ENCODE measurements around the gene ERICH6.

ERICH6 gene

DNA sequence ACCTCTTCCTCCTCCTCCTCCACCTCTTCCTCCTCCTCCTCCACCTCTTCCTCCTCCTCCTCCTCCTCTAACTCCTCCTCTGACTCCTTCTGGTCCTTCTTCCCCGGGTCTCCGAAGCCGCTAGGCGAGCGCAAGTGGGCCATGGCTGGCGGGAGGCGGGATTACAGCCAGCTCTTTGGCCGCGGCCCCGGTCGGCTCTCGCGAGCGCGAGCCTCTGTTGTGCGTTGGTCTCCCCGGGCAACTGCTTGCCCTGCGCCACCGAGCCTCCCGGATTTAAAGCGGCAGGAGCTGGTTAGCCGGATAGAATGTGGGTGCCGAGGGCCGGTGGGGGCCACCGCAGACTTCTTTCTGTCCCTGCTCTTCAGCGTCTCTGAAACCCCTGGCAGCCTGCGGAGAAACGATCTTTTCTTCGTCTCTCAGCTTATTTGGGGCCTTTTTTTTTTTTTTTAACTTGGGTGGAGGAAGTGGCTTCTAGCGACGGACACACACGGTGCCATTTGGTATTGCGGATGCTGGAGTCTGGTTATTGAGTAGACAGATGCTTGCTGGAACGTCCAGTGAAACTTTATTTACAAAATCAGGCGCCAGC, at the start of gene ERICH6:
Gene ERICH6 (minus strand): TSS at position 165 of the 589 bp plus-strand sequence. CDS start 22 bp downstream, at position 143.
- Mint-ChIP-seq H3K4me3 (peak within 1 kb of the TSS; percentile 88), H3K27me3 (no peaks in the 10 kb centered on the region), H3K9me3 (no peaks in the 10 kb centered on the region), H3K27ac (peak within 1 kb of the TSS; percentile 94), H3K36me3 (ENCODE audit: low read depth) (peaks cover 23% of the 10 kb centered on the region), H3K4me1 (ENCODE audit: low read depth) (peaks cover 33% of the 10 kb centered on the region)
- peak; percentile 87 for DNase-seq

DNA sequence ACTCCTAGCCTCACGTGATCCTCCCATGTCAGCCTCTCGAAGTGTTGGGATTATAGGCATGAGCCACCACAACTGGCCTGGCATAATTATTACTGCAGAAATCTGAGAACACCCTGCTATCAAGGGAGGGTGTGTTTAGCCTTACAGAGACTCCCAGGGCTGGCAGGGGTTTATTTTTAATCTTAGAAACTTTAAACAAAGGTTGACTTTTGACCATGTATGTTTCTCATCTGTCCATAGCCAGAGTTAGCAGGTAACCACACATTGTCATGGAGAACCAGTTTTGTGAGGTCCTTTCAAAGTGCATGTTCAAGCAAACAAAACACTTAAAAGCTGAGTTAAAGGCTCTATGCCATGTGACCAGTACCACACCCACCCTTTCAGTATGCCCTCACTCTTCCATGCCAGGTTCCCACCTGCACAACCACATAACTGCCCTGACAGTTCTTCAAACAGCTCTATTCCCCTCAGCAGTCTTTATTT, 48.1 kb upstream of the ERICH6 start:
- H3K9me3 Mint-ChIP-seq: no peaks in the 10 kb centered on the region
- DNase-seq: no peak
- no peak overlapping the region for H3K4me3 Mint-ChIP-seq
- peaks cover 92% of the 10 kb centered on the region for H3K4me1 Mint-ChIP-seq (ENCODE audit: low read depth)
- no peaks in the 10 kb centered on the region for H3K27me3 Mint-ChIP-seq
- H3K27ac Mint-ChIP-seq: peak overlapping the region; percentile 87
- peaks cover 97% of the 10 kb centered on the region for H3K36me3 Mint-ChIP-seq (ENCODE audit: low read depth)

DNA sequence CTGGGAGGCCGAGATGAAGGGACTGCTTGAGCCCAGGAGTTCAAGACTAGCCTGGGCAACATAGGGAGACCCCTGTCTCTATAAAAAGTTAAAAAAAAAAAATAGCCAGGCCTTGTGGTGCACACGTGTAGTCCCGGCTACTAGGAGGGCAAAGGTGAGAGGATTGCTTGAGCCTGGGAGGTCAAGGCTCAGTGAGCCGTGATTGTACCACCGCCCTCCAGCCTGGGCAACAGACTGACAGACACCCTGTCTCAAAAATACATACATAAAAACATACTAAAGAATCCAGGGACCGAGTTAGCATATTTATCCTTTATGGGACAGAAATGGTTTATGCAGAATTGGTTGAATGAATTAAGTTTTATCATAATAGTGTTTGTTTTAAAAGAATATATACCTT, 45.5 kb upstream of the ERICH6 start:
- Mint-ChIP-seq H3K27ac (peak overlapping the region; percentile 51), H3K27me3 (no peaks in the 10 kb centered on the region), H3K4me3 (no peak overlapping the region), H3K36me3 (ENCODE audit: low read depth) (peaks cover 100% of the 10 kb centered on the region), H3K9me3 (no peaks in the 10 kb centered on the region), H3K4me1 (ENCODE audit: low read depth) (peaks cover 98% of the 10 kb centered on the region)
- no peak for DNase-seq

DNA sequence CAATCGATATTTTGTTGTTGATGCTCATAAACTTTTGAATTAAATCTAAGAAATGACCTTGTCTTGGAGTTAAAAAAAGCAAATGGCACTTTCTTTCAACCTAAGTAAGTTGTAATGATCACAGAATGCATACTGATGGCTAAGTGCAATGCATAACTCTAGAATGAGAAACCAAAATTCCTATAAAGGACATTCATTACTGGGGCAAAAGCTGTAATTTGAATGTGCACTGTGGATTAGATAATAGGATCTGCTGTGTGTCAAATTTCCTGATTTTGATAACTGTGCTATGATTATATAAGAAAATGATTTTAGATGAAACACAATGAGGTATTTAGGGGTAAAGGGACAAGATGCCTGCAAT, 44.9 kb upstream of the ERICH6 start:
- H3K9me3 Mint-ChIP-seq: no peaks in the 10 kb centered on the region
- peaks cover 100% of the 10 kb centered on the region for H3K36me3 Mint-ChIP-seq (ENCODE audit: low read depth)
- peak overlapping the region; percentile 51 for H3K27ac Mint-ChIP-seq
- H3K27me3 Mint-ChIP-seq: no peaks in the 10 kb centered on the region
- H3K4me3 Mint-ChIP-seq: no peak overlapping the region
- DNase-seq: no peak
- H3K4me1 Mint-ChIP-seq (ENCODE audit: low read depth): peaks cover 98% of the 10 kb centered on the region

DNA sequence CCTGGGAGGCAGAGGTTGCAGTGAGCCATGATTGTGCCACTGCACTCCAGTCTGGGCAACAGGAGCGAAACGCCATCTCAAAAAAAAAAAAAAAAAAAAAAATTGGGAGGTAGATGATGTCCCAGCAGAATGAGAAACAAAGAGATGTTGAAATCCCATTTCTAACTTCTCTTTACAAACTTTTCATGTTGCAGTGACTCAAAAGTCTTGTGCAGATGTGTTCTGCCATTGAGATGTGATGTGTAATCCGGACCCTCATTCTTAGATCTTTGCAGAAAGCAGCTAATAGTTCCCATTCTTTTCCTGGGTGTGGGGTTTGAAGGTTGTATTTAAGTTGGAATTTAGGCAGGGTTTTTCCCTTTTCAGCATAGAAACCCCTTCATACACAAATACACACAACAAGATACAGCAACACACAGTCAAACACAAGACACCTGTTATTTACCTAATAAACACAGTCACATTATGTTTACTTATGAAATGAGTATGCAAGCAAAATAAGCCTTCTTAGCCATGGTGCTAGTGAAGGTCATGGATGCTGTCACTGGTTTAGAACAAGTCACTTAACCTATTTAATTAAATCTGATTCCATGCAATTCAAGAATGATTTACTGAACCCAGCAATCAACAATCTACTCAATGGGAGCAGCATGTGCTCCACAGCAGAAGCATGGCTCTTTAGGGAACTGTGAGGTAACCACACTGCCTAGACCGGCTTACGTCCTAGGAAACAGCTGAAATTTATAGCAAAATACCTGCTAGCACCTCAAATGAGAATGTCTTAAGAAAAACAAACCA, 44.4 kb upstream of the ERICH6 start:
- Mint-ChIP-seq H3K9me3 (no peaks in the 10 kb centered on the region), H3K27ac (peak overlapping the region; percentile 83), H3K4me3 (no peak overlapping the region), H3K27me3 (no peaks in the 10 kb centered on the region), H3K4me1 (ENCODE audit: low read depth) (peaks cover 98% of the 10 kb centered on the region), H3K36me3 (ENCODE audit: low read depth) (peaks cover 100% of the 10 kb centered on the region)
- no peak for DNase-seq

DNA sequence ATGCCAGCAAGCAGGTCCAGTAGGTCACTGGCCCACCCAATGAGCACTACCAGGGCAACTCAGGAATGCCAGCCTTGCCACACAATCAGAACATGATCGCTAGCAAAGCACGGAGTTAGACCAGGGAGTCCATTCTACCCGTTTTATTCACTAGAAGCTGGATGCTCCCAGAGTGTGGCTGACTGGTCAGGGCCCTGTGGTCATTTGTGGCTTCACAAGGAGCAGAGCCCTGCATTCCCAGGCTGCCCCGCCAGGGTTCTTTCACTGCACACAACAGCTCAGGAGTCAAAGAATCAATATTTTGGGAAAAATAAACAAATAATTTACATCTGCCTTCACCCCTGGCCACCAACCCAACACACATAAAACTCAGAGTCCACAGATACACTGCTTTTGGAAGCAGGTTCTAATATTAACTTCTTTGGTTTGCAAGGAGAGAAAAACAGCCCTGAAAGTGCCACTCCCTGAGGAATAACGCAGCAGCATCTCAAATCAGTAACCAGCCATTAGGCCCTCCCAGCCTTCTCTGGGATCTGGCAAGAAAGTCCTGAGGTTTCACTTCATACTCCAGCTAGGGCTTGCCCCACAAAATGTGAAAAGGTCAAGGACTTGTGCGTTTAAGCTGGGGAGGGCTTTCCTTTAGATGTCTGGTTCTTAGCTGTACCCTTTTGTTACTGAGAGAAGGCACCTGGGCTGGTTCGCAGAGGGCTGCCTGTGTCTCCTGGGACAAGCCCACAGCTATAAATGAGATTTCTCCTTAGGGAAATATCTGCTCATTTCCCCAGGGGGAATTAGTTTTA, 43.3 kb upstream of the ERICH6 start:
- H3K9me3 Mint-ChIP-seq: no peaks in the 10 kb centered on the region
- DNase-seq: no peak
- H3K36me3 Mint-ChIP-seq (ENCODE audit: low read depth): peaks cover 100% of the 10 kb centered on the region
- no peak overlapping the region for H3K4me3 Mint-ChIP-seq
- H3K4me1 Mint-ChIP-seq (ENCODE audit: low read depth): peaks cover 99% of the 10 kb centered on the region
- H3K27ac Mint-ChIP-seq: peak overlapping the region; percentile 83
- H3K27me3 Mint-ChIP-seq: no peaks in the 10 kb centered on the region

DNA sequence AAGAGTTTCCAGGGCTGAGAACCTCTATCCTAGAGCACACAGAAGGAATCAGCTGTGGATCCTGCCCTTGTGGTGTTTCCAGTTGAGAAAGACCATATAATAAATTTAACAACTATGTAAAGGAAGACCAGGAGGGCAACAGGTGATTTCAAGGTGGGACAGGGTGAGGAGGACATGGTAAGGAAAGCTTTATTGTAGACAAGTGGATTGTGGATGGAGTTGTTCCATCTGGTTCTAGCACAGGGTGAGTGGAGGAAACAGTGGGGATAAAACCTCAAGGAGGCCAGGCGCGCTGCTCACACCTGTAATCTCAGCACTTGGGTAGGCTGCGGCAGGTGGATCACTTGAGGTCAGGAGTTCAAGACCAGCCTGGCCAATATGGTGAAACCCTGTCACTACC, 42.1 kb upstream of the ERICH6 start:
- Mint-ChIP-seq H3K4me3 (no peak overlapping the region), H3K27ac (peak overlapping the region; percentile 83)

GRCh38 chr3:150744919-150745211, 41.1 kb upstream of the ERICH6 start:
- H3K36me3 Mint-ChIP-seq (ENCODE audit: low read depth): peaks cover 100% of the 10 kb centered on the region
- H3K4me1 Mint-ChIP-seq (ENCODE audit: low read depth): peaks cover 99% of the 10 kb centered on the region

More for the DNA sequence above, 42.1 kb upstream of the ERICH6 start:
- Mint-ChIP-seq H3K9me3 (no peaks in the 10 kb centered on the region), H3K36me3 (ENCODE audit: low read depth) (peaks cover 100% of the 10 kb centered on the region), H3K27me3 (no peaks in the 10 kb centered on the region), H3K4me1 (ENCODE audit: low read depth) (peaks cover 99% of the 10 kb centered on the region)
- DNase-seq: no peak

GRCh38 chr3:150744041-150744918, 40.6 kb upstream of the ERICH6 start:
- H3K36me3 Mint-ChIP-seq (ENCODE audit: low read depth): peaks cover 97% of the 10 kb centered on the region
- peaks cover 99% of the 10 kb centered on the region for H3K4me1 Mint-ChIP-seq (ENCODE audit: low read depth)
- H3K27ac Mint-ChIP-seq: peak overlapping the region; percentile 83
- no peaks in the 10 kb centered on the region for H3K27me3 Mint-ChIP-seq
- H3K4me3 Mint-ChIP-seq: no peak overlapping the region
- H3K9me3 Mint-ChIP-seq: no peaks in the 10 kb centered on the region
- DNase-seq: no peak

More at GRCh38 chr3:150744919-150745211, 41.1 kb upstream of the ERICH6 start:
- no peak overlapping the region for H3K4me3 Mint-ChIP-seq
- H3K9me3 Mint-ChIP-seq: no peaks in the 10 kb centered on the region
- H3K27ac Mint-ChIP-seq: peak overlapping the region; percentile 83
- no peaks in the 10 kb centered on the region for H3K27me3 Mint-ChIP-seq
- no peak for DNase-seq

GRCh38 chr3:150743508-150743907, 39.8 kb upstream of the ERICH6 start:
- DNase-seq: no peak
- Mint-ChIP-seq H3K9me3 (no peaks in the 10 kb centered on the region), H3K4me1 (ENCODE audit: low read depth) (peaks cover 98% of the 10 kb centered on the region), H3K4me3 (no peak overlapping the region), H3K27ac (peak overlapping the region; percentile 83), H3K36me3 (ENCODE audit: low read depth) (peaks cover 91% of the 10 kb centered on the region), H3K27me3 (no peaks in the 10 kb centered on the region)

- Mint-ChIP-seq H3K27ac (peak overlapping the region; percentile 99), H3K36me3 (ENCODE audit: low read depth) (peaks cover 88% of the 10 kb centered on the region), H3K4me3 (peak overlapping the region; percentile 36), H3K27me3 (no peaks in the 10 kb centered on the region), H3K9me3 (no peaks in the 10 kb centered on the region), H3K4me1 (ENCODE audit: low read depth) (peaks cover 98% of the 10 kb centered on the region)
- DNase-seq: no peak
These were observed 39.0 kb upstream of the ERICH6 start for GRCh38 chr3:150742679-150743078.

DNA sequence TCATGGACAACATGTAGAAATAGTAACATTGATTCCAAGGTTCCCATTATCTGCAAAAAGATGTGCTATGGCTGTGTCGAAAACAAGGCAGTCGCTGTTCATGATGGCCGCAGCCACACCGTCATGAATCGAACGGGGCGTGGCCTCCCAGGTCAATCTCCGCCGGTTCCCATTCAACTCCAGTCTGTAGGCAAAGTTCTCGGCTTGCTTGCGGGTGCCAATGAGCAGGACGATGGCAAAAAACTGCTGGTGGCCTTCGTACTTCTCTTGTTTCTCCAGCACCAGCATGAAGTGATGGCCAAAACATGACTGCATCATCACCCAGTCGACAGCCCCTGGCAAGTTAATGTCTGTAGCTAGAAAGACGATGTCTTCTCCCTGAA, 38.4 kb upstream of the ERICH6 start:
- Mint-ChIP-seq H3K9me3 (no peaks in the 10 kb centered on the region), H3K4me1 (ENCODE audit: low read depth) (peaks cover 99% of the 10 kb centered on the region), H3K27ac (peak overlapping the region; percentile 99), H3K27me3 (no peaks in the 10 kb centered on the region), H3K36me3 (ENCODE audit: low read depth) (peaks cover 87% of the 10 kb centered on the region), H3K4me3 (peak overlapping the region; percentile 36)
- no peak for DNase-seq

DNA sequence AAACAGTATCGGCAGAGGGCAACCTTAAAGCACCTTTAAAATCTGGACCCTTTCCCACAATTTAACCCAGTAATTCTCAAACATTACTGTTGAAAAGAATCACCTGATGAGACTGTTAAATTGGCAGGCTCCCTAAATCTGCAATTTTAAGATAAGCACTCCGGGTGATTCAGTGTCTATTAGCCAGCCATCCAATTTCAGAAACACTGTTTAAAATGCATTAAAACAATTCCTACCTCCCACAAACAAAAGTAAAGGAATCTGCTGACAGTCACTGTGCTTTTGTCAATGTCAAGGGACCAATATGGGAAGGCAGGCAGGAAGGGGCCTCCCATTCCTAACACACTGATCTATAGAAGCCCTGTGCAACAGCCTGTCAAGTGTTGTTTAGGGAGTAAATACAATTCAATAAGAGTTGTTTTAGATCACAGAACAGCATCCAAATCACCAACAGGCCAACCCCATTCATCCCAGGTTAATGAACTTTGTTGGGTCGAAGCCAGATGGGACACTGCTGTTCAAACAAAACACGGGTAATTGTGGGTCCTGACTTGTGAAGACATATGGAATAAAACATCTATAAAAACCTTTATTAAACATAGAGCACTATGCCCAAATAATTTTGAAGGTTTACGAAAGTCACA, 37.9 kb upstream of the ERICH6 start:
- Mint-ChIP-seq H3K36me3 (ENCODE audit: low read depth) (peaks cover 84% of the 10 kb centered on the region), H3K27ac (peak overlapping the region; percentile 99), H3K4me3 (peak overlapping the region; percentile 67), H3K4me1 (ENCODE audit: low read depth) (peaks cover 99% of the 10 kb centered on the region), H3K27me3 (no peaks in the 10 kb centered on the region), H3K9me3 (no peaks in the 10 kb centered on the region)
- no peak for DNase-seq

Measured in activated T-cell treated with anti-CD3 and anti-CD28 coated beads, Interleukin-2, amount 50 U/mL, for 24 hours (primary cell).